ENCODE results near the gene TLX1. TPM values are rescaled to one million over a fixed set of nuclear protein-coding genes. Genes with fewer than 3 reads are reported as not detected.
A peak's percentile ranks its signal among the peaks of the same experiment; 100 is the strongest.

The TLX1 gene
- total RNA-seq, 4 donors from 2014 or later, result not detected

- Histone ChIP-seq H3K36me3 (no peaks in the 10 kb centered on the region), H3K9me3 (no peaks in the 10 kb centered on the region), H3K4me1 (peaks cover 20 to 35% (median 21%) of the 10 kb centered on the region in 3 donors), H3K27me3 (peaks cover 6 to 96% (median 49%) of the 10 kb centered on the region in 4 donors), H3K4me3 (peak overlapping the region in 1 of 4 donors; percentile 60), H3K27ac (no peak overlapping the region)
- 30 to 52% methylated on average over 5 to 8 of the region's 16 CpGs for WGBS, 2 donors
- intact Hi-C loops (cut with DNase I), result no loop called here
- no peak for DNase-seq
- TF ChIP-seq POLR2A (IDR thresholded peaks at IDR 0.05), result no peak
- no peak for TF ChIP-seq CTCF (IDR thresholded peaks at IDR 0.05)
Measured at GRCh38 chr10:101122270-101123084, 8.6 kb upstream of the TLX1 start.

- TF ChIP-seq POLR2A (IDR thresholded peaks at IDR 0.05) (no peak), CTCF (IDR thresholded peaks at IDR 0.05) (no peak)
- Histone ChIP-seq H3K27me3 (peaks cover 6 to 98% (median 49%) of the 10 kb centered on the region in 4 donors), H3K36me3 (no peaks in the 10 kb centered on the region), H3K4me3 (peak overlapping the region in 3 of 4 donors; percentile 21 to 60 (median 32)), H3K4me1 (peaks cover 20 to 35% (median 21%) of the 10 kb centered on the region in 3 donors), H3K27ac (no peak overlapping the region), H3K9me3 (no peaks in the 10 kb centered on the region)
- no peak for DNase-seq
- 3 to 5% methylated on average over 11 to 22 of the region's 58 CpGs for WGBS, 2 donors
- intact Hi-C loops (cut with DNase I), result no loop called here
Measured at GRCh38 chr10:101123085-101123814, 7.8 kb upstream of the TLX1 start.

DNA sequence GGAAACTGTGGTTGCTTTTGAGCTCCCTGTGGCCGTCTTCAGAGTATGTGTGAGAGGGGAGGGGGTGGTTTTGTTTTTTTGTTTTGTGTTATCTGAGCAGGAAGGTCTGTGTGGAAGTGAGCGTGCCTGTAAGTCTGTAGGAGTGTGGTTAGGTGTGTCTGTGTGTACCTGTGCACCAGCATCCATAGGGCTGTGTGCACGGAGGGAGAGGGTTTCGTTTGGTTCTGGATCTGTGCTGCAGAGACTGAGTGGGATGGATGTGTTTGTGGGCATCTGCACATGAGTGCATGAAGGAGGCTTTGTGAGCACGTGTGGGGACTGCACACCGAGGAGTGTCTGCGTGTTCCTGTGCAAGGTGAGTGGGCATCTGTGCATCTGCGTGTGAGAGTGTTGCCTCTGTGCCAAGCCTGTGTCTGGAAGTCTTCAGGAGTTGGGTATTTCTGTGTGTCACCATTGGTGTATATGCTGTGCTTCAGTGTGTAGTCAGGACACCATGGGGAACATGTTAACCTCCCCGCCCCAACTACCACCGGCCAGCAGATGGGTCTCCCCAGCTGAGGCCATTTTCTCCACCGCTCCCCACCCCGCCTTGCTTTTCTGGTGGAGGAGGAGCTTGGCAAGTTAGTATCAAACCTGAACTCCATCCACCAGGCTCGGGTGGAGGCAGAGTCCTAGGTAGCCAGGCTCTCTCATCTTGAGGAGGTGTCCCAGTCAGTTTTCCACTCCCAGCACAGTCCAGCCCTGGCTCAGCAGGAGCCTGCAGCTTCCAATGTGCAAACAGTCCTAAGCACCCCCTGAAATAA lies 7.1 kb upstream of the TLX1 start:
- Histone ChIP-seq H3K4me1 (peaks cover 20 to 35% (median 21%) of the 10 kb centered on the region in 3 donors), H3K27ac (no peak overlapping the region), H3K9me3 (no peaks in the 10 kb centered on the region), H3K4me3 (peak overlapping the region in 2 of 4 donors; percentile 32 to 60), H3K36me3 (no peaks in the 10 kb centered on the region), H3K27me3 (peaks cover 6 to 99% (median 49%) of the 10 kb centered on the region in 4 donors)
- intact Hi-C loops (cut with DNase I), result no loop called here
- WGBS, 2 donors, result 15 to 36% methylated on average over 8 to 10 of the region's 13 CpGs
- DNase-seq, result no peak
- TF ChIP-seq POLR2A (IDR thresholded peaks at IDR 0.05), result no peak
- TF ChIP-seq CTCF (IDR thresholded peaks at IDR 0.05), result no peak

DNA sequence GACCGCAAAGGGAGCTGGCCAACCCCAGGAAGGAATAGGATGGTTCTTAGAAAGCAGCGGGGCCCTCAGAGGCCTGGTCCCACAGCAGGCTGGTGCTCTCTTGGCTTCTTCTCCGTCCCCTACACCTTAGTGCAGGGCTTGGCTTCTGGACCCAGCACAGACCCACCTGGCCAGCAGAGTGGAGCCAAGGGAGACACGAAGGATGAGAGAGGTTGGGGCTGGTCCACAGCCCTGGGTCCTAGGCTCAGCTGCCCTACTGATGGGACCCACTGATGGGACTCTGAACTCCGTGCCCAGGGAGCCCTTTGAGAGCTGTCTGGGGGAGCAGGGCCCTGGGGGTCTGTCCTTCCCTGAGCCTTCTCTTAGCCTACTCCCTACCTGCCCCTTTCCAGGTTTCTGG lies 6.2 kb upstream of the TLX1 start:
- no peaks in the 10 kb centered on the region for H3K9me3 ChIP-seq
- TF ChIP-seq POLR2A (IDR thresholded peaks at IDR 0.05) (no peak), CTCF (IDR thresholded peaks at IDR 0.05) (no peak)
- H3K4me1 ChIP-seq, result peaks cover 20 to 35% (median 21%) of the 10 kb centered on the region in 3 donors
- H3K36me3 ChIP-seq, result no peaks in the 10 kb centered on the region
- DNase-seq, result no peak
- WGBS, 2 donors, result 71% methylated on average over 3 of the region's 5 CpGs; no CpG with 5 or more reads in 1 of the 2 donors
- H3K27ac ChIP-seq, result no peak overlapping the region
- peaks cover 6 to 100% (median 49%) of the 10 kb centered on the region in 4 donors for H3K27me3 ChIP-seq
- H3K4me3 ChIP-seq, result no peak overlapping the region
- intact Hi-C loops (cut with DNase I), result no loop called here

All from esophagus squamous epithelium (tissue), 5 donors.